ENCODE data around the gene SLC17A3.

The SLC17A3 gene

GRCh38 chr6:25835442-25836283, 38.4 kb downstream of the SLC17A3 start:
- Histone ChIP-seq H3K9ac (ENCODE audit: low read length in 2 of 2) (no peak overlapping the region), H3K27ac (ENCODE audit: low read length) (no peak overlapping the region), H3K4me3 (ENCODE audit: low read length in 2 of 2) (no peak overlapping the region), H3K4me1 (ENCODE audit: control insufficient read depth, insufficient read depth, low read length) (no peaks in the 10 kb centered on the region), H3K27me3 (ENCODE audit: control insufficient read depth in 1 of 2, insufficient read depth in 2 of 2, low read length in 2 of 2) (no peaks in the 10 kb centered on the region), H3K36me3 (ENCODE audit: control insufficient read depth in 2 of 2, insufficient read depth in 2 of 2, low read length in 2 of 2) (no peaks in the 10 kb centered on the region), H3K9me3 (ENCODE audit: control insufficient read depth in 2 of 2, low read length in 2 of 2) (no peaks in the 10 kb centered on the region)

GRCh38 chr6:25834950-25835349, 39.1 kb downstream of the SLC17A3 start:
- Histone ChIP-seq H3K27ac (ENCODE audit: low read length) (no peak overlapping the region), H3K27me3 (ENCODE audit: control insufficient read depth in 1 of 2, insufficient read depth in 2 of 2, low read length in 2 of 2) (no peaks in the 10 kb centered on the region), H3K9me3 (ENCODE audit: control insufficient read depth in 2 of 2, low read length in 2 of 2) (no peaks in the 10 kb centered on the region), H3K4me3 (ENCODE audit: low read length in 2 of 2) (no peak overlapping the region), H3K36me3 (ENCODE audit: control insufficient read depth in 2 of 2, insufficient read depth in 2 of 2, low read length in 2 of 2) (no peaks in the 10 kb centered on the region), H3K4me1 (ENCODE audit: control insufficient read depth, insufficient read depth, low read length) (no peaks in the 10 kb centered on the region), H3K9ac (ENCODE audit: low read length in 2 of 2) (no peak overlapping the region)

GRCh38 chr6:25833136-25833535, 40.9 kb downstream of the SLC17A3 start:
- Histone ChIP-seq H3K27ac (ENCODE audit: low read length) (no peak overlapping the region), H3K4me3 (ENCODE audit: low read length in 2 of 2) (no peak overlapping the region)

GRCh38 chr6:25832670-25833069, 41.4 kb downstream of the SLC17A3 start:
- no peak overlapping the region for H3K27ac ChIP-seq (ENCODE audit: low read length)
- H3K36me3 ChIP-seq (ENCODE audit: control insufficient read depth in 2 of 2, insufficient read depth in 2 of 2, low read length in 2 of 2), result no peaks in the 10 kb centered on the region

More at GRCh38 chr6:25833136-25833535, 40.9 kb downstream of the SLC17A3 start:
- Histone ChIP-seq H3K4me1 (ENCODE audit: control insufficient read depth, insufficient read depth, low read length) (no peaks in the 10 kb centered on the region), H3K9me3 (ENCODE audit: control insufficient read depth in 2 of 2, low read length in 2 of 2) (no peaks in the 10 kb centered on the region), H3K9ac (ENCODE audit: low read length in 2 of 2) (no peak overlapping the region), H3K36me3 (ENCODE audit: control insufficient read depth in 2 of 2, insufficient read depth in 2 of 2, low read length in 2 of 2) (no peaks in the 10 kb centered on the region), H3K27me3 (ENCODE audit: control insufficient read depth in 1 of 2, insufficient read depth in 2 of 2, low read length in 2 of 2) (no peaks in the 10 kb centered on the region)

GRCh38 chr6:25832307-25832662, 41.8 kb downstream of the SLC17A3 start:
- H3K4me3 ChIP-seq (ENCODE audit: low read length in 2 of 2), result no peak overlapping the region
- no peak overlapping the region for H3K9ac ChIP-seq (ENCODE audit: low read length in 2 of 2)
- no peak overlapping the region for H3K27ac ChIP-seq (ENCODE audit: low read length)
- H3K9me3 ChIP-seq (ENCODE audit: control insufficient read depth in 2 of 2, low read length in 2 of 2), result no peaks in the 10 kb centered on the region
- no peaks in the 10 kb centered on the region for H3K36me3 ChIP-seq (ENCODE audit: control insufficient read depth in 2 of 2, insufficient read depth in 2 of 2, low read length in 2 of 2)
- H3K4me1 ChIP-seq (ENCODE audit: control insufficient read depth, insufficient read depth, low read length), result no peaks in the 10 kb centered on the region
- no peaks in the 10 kb centered on the region for H3K27me3 ChIP-seq (ENCODE audit: control insufficient read depth in 1 of 2, insufficient read depth in 2 of 2, low read length in 2 of 2)

More at GRCh38 chr6:25832670-25833069, 41.4 kb downstream of the SLC17A3 start:
- Histone ChIP-seq H3K4me3 (ENCODE audit: low read length in 2 of 2) (no peak overlapping the region), H3K9me3 (ENCODE audit: control insufficient read depth in 2 of 2, low read length in 2 of 2) (no peaks in the 10 kb centered on the region), H3K27me3 (ENCODE audit: control insufficient read depth in 1 of 2, insufficient read depth in 2 of 2, low read length in 2 of 2) (no peaks in the 10 kb centered on the region), H3K9ac (ENCODE audit: low read length in 2 of 2) (no peak overlapping the region), H3K4me1 (ENCODE audit: control insufficient read depth, insufficient read depth, low read length) (no peaks in the 10 kb centered on the region)

- Histone ChIP-seq H3K4me1 (ENCODE audit: control insufficient read depth, insufficient read depth, low read length) (no peaks in the 10 kb centered on the region), H3K27me3 (ENCODE audit: control insufficient read depth in 1 of 2, insufficient read depth in 2 of 2, low read length in 2 of 2) (no peaks in the 10 kb centered on the region), H3K4me3 (ENCODE audit: low read length in 2 of 2) (no peak within 1 kb of the TSS), H3K9me3 (ENCODE audit: control insufficient read depth in 2 of 2, low read length in 2 of 2) (no peaks in the 10 kb centered on the region), H3K9ac (ENCODE audit: low read length in 2 of 2) (no peak within 1 kb of the TSS), H3K36me3 (ENCODE audit: control insufficient read depth in 2 of 2, insufficient read depth in 2 of 2, low read length in 2 of 2) (no peaks in the 10 kb centered on the region), H3K27ac (ENCODE audit: low read length) (no peak within 1 kb of the TSS)
These were observed 42.3 kb downstream of the SLC17A3 start, which contains the start of gene SLC17A1 for GRCh38 chr6:25831532-25832306. TSS of gene SLC17A1 (minus strand) at chr6:25832052. CDS start at chr6:25830557, 1,495 bp downstream.

- Histone ChIP-seq H3K9ac (ENCODE audit: low read length in 2 of 2) (no peak overlapping the region), H3K9me3 (ENCODE audit: control insufficient read depth in 2 of 2, low read length in 2 of 2) (no peaks in the 10 kb centered on the region), H3K4me1 (ENCODE audit: control insufficient read depth, insufficient read depth, low read length) (no peaks in the 10 kb centered on the region), H3K4me3 (ENCODE audit: low read length in 2 of 2) (no peak overlapping the region), H3K36me3 (ENCODE audit: control insufficient read depth in 2 of 2, insufficient read depth in 2 of 2, low read length in 2 of 2) (no peaks in the 10 kb centered on the region), H3K27ac (ENCODE audit: low read length) (no peak overlapping the region), H3K27me3 (ENCODE audit: control insufficient read depth in 1 of 2, insufficient read depth in 2 of 2, low read length in 2 of 2) (no peaks in the 10 kb centered on the region)
These were observed 43.6 kb downstream of the SLC17A3 start for GRCh38 chr6:25830458-25830857.

- no peak overlapping the region for H3K27ac ChIP-seq (ENCODE audit: low read length)
- no peak overlapping the region for H3K9ac ChIP-seq (ENCODE audit: low read length in 2 of 2)
- no peaks in the 10 kb centered on the region for H3K9me3 ChIP-seq (ENCODE audit: control insufficient read depth in 2 of 2, low read length in 2 of 2)
- no peaks in the 10 kb centered on the region for H3K4me1 ChIP-seq (ENCODE audit: control insufficient read depth, insufficient read depth, low read length)
- H3K36me3 ChIP-seq (ENCODE audit: control insufficient read depth in 2 of 2, insufficient read depth in 2 of 2, low read length in 2 of 2), result no peaks in the 10 kb centered on the region
- H3K27me3 ChIP-seq (ENCODE audit: control insufficient read depth in 1 of 2, insufficient read depth in 2 of 2, low read length in 2 of 2), result no peaks in the 10 kb centered on the region
- no peak overlapping the region for H3K4me3 ChIP-seq (ENCODE audit: low read length in 2 of 2)
These were observed 44.7 kb downstream of the SLC17A3 start for GRCh38 chr6:25829375-25829774.

- Histone ChIP-seq H3K27me3 (ENCODE audit: control insufficient read depth in 1 of 2, insufficient read depth in 2 of 2, low read length in 2 of 2) (no peaks in the 10 kb centered on the region), H3K4me3 (ENCODE audit: low read length in 2 of 2) (no peak overlapping the region), H3K9ac (ENCODE audit: low read length in 2 of 2) (no peak overlapping the region), H3K4me1 (ENCODE audit: control insufficient read depth, insufficient read depth, low read length) (no peaks in the 10 kb centered on the region), H3K36me3 (ENCODE audit: control insufficient read depth in 2 of 2, insufficient read depth in 2 of 2, low read length in 2 of 2) (no peaks in the 10 kb centered on the region), H3K27ac (ENCODE audit: low read length) (no peak overlapping the region), H3K9me3 (ENCODE audit: control insufficient read depth in 2 of 2, low read length in 2 of 2) (no peaks in the 10 kb centered on the region)
These were observed 52.7 kb downstream of the SLC17A3 start for GRCh38 chr6:25821341-25821740.

GRCh38 chr6:25816252-25816651, 57.8 kb downstream of the SLC17A3 start:
- Histone ChIP-seq H3K9ac (ENCODE audit: low read length in 2 of 2) (no peak overlapping the region), H3K36me3 (ENCODE audit: control insufficient read depth in 2 of 2, insufficient read depth in 2 of 2, low read length in 2 of 2) (no peaks in the 10 kb centered on the region), H3K9me3 (ENCODE audit: control insufficient read depth in 2 of 2, low read length in 2 of 2) (no peaks in the 10 kb centered on the region), H3K27me3 (ENCODE audit: control insufficient read depth in 1 of 2, insufficient read depth in 2 of 2, low read length in 2 of 2) (no peaks in the 10 kb centered on the region), H3K27ac (ENCODE audit: low read length) (no peak overlapping the region), H3K4me3 (ENCODE audit: low read length in 2 of 2) (no peak overlapping the region), H3K4me1 (ENCODE audit: control insufficient read depth, insufficient read depth, low read length) (no peaks in the 10 kb centered on the region)

- Histone ChIP-seq H3K9me3 (ENCODE audit: control insufficient read depth in 2 of 2, low read length in 2 of 2) (no peaks in the 10 kb centered on the region), H3K27ac (ENCODE audit: low read length) (no peak overlapping the region), H3K4me3 (ENCODE audit: low read length in 2 of 2) (no peak overlapping the region), H3K27me3 (ENCODE audit: control insufficient read depth in 1 of 2, insufficient read depth in 2 of 2, low read length in 2 of 2) (no peaks in the 10 kb centered on the region), H3K4me1 (ENCODE audit: control insufficient read depth, insufficient read depth, low read length) (no peaks in the 10 kb centered on the region), H3K9ac (ENCODE audit: low read length in 2 of 2) (no peak overlapping the region), H3K36me3 (ENCODE audit: control insufficient read depth in 2 of 2, insufficient read depth in 2 of 2, low read length in 2 of 2) (no peaks in the 10 kb centered on the region)
These were observed 58.8 kb downstream of the SLC17A3 start for GRCh38 chr6:25815194-25815593.

All from stomach smooth muscle (tissue), 2 donors.